BLaER1 (cell line): ENCODE results near the gene ODF4.
"Not testable (repeated sequence)": the region's sequence is repeated elsewhere in the genome, so short reads cannot be mapped to it uniquely, and the experiment has no call there.

ENCODE experiments used
- H3K27ac ChIP-seq: shearing (Covaris generic); formaldehyde crosslinking; 2 replicates; pipeline ENCODE4 v1.8.1; 2022
- H3K27me3 ChIP-seq: shearing (Covaris generic); formaldehyde crosslinking; 2 replicates; pipeline ENCODE4 v1.8.1; 2022
- H3K36me3 ChIP-seq: shearing (Covaris generic); formaldehyde crosslinking; 2 replicates; pipeline ENCODE4 v1.8.1; 2022
- H3K4me1 ChIP-seq: shearing (Covaris generic); formaldehyde crosslinking; 2 replicates; pipeline ENCODE4 v1.8.1; 2022
- H3K4me2 ChIP-seq: shearing (Covaris generic); formaldehyde crosslinking; 2 replicates; pipeline ENCODE4 v1.8.1; 2022
- H3K4me3 ChIP-seq: shearing (Covaris generic); formaldehyde crosslinking; 2 replicates; pipeline ENCODE4 v1.8.1; 2022
- H3K9ac ChIP-seq: shearing (Covaris generic); formaldehyde crosslinking; 2 replicates; pipeline ENCODE4 v1.8.1; 2022
- H3K9me3 ChIP-seq: shearing (Covaris generic); formaldehyde crosslinking; 2 replicates; pipeline ENCODE4 v1.8.1; 2022
- H4K20me1 ChIP-seq: shearing (Covaris generic); formaldehyde crosslinking; 2 replicates; pipeline ENCODE4 v1.8.1; 2022
- Cebpa-rat ChIP-seq: shearing (Covaris generic); IDR thresholded peaks from 2 replicates; pipeline ENCODE4 v1.8.1; 2022

Gene ODF4

GRCh38 chr17:8345052-8345690 lies 5.5 kb downstream of the ODF4 start:
- no peaks in the 10 kb centered on the region for H3K36me3 ChIP-seq
- peaks cover 27% of the 10 kb centered on the region for H3K27me3 ChIP-seq
- no peak overlapping the region for H3K4me3 ChIP-seq
- no peak overlapping the region for H3K27ac ChIP-seq
- H3K9me3 ChIP-seq, result no peaks in the 10 kb centered on the region
- no peak for TF ChIP-seq Cebpa-rat
- no peaks in the 10 kb centered on the region for H3K4me1 ChIP-seq
- no peak overlapping the region for H3K9ac ChIP-seq
- no peak overlapping the region for H3K4me2 ChIP-seq
- no peaks in the 10 kb centered on the region for H4K20me1 ChIP-seq

- Histone ChIP-seq H3K4me2 (no peak overlapping the region), H3K36me3 (no peaks in the 10 kb centered on the region), H4K20me1 (no peaks in the 10 kb centered on the region), H3K9me3 (no peaks in the 10 kb centered on the region), H3K4me3 (no peak overlapping the region), H3K9ac (no peak overlapping the region), H3K4me1 (no peaks in the 10 kb centered on the region), H3K27ac (no peak overlapping the region), H3K27me3 (peaks cover 27% of the 10 kb centered on the region)
- TF ChIP-seq Cebpa-rat, result no peak
Observed at GRCh38 chr17:8345951-8346665, 6.5 kb downstream of the ODF4 start.

GRCh38 chr17:8347001-8347400 lies 7.4 kb downstream of the ODF4 start:
- H3K4me3 ChIP-seq, H3K9ac ChIP-seq, H3K9me3 ChIP-seq, H3K36me3 ChIP-seq, H3K4me2 ChIP-seq, H4K20me1 ChIP-seq, H3K27ac ChIP-seq, H3K4me1 ChIP-seq: not testable (repeated sequence)
- H3K27me3 ChIP-seq, result peaks cover 27% of the 10 kb centered on the region

GRCh38 chr17:8350339-8350738 lies 10.7 kb downstream of the ODF4 start:
- Histone ChIP-seq H3K4me1 (no peaks in the 10 kb centered on the region), H3K4me3 (no peak overlapping the region), H3K36me3 (no peaks in the 10 kb centered on the region), H3K4me2 (no peak overlapping the region), H3K9ac (no peak overlapping the region), H3K9me3 (no peaks in the 10 kb centered on the region), H3K27ac (no peak overlapping the region), H3K27me3 (peaks cover 27% of the 10 kb centered on the region), H4K20me1 (no peaks in the 10 kb centered on the region)
- TF ChIP-seq Cebpa-rat, result no peak

GRCh38 chr17:8353736-8354135 lies 14.1 kb downstream of the ODF4 start:
- no peak overlapping the region for H3K4me3 ChIP-seq
- 0 out of 2 replicates have a peak, but pooled peaks cover 5% of the 10 kb centered on the region for H3K9me3 ChIP-seq
- no peak overlapping the region for H3K4me2 ChIP-seq
- no peak for TF ChIP-seq Cebpa-rat
- H3K27me3 ChIP-seq, result no peaks in the 10 kb centered on the region
- H3K27ac ChIP-seq, result no peak overlapping the region
- no peaks in the 10 kb centered on the region for H3K4me1 ChIP-seq
- no peak overlapping the region for H3K9ac ChIP-seq
- H3K36me3 ChIP-seq, result no peaks in the 10 kb centered on the region
- H4K20me1 ChIP-seq, result no peaks in the 10 kb centered on the region

- Histone ChIP-seq H3K27ac (no peak overlapping the region), H3K27me3 (no peaks in the 10 kb centered on the region), H3K4me1 (peaks cover under 1% of the 10 kb centered on the region), H3K9me3 (0 out of 2 replicates have a peak, but pooled peaks cover 5% of the 10 kb centered on the region), H3K4me3 (no peak overlapping the region), H3K9ac (no peak overlapping the region), H4K20me1 (no peaks in the 10 kb centered on the region), H3K4me2 (no peak overlapping the region), H3K36me3 (no peaks in the 10 kb centered on the region)
- no peak for TF ChIP-seq Cebpa-rat
Observed at GRCh38 chr17:8354236-8354635, 14.6 kb downstream of the ODF4 start.

GRCh38 chr17:8357910-8358309 lies 18.3 kb downstream of the ODF4 start:
- Histone ChIP-seq H3K4me3 (no peak overlapping the region), H3K9me3 (0 out of 2 replicates have a peak, but pooled peaks cover 5% of the 10 kb centered on the region)
- TF ChIP-seq Cebpa-rat, result no peak

GRCh38 chr17:8359769-8360168 lies 20.1 kb downstream of the ODF4 start:
- Histone ChIP-seq H3K9ac (no peak overlapping the region), H3K9me3 (0 out of 2 replicates have a peak, but pooled peaks cover 5% of the 10 kb centered on the region), H3K4me2 (peak overlapping the region; percentile 66), H3K4me3 (no peak overlapping the region), H3K36me3 (peaks cover 9% of the 10 kb centered on the region; the same call in 1 of the 2 replicates), H3K4me1 (peaks cover 20% of the 10 kb centered on the region), H4K20me1 (no peaks in the 10 kb centered on the region), H3K27me3 (no peaks in the 10 kb centered on the region), H3K27ac (0 out of 2 replicates have a peak overlapping the region, but pooled peaks have one; percentile 1)
- no peak for TF ChIP-seq Cebpa-rat

More at GRCh38 chr17:8357910-8358309, 18.3 kb downstream of the ODF4 start:
- peaks cover 20% of the 10 kb centered on the region for H3K4me1 ChIP-seq
- H3K36me3 ChIP-seq, result no peaks in the 10 kb centered on the region
- H4K20me1 ChIP-seq, result no peaks in the 10 kb centered on the region
- no peak overlapping the region for H3K9ac ChIP-seq
- no peak overlapping the region for H3K4me2 ChIP-seq
- H3K27me3 ChIP-seq, result no peaks in the 10 kb centered on the region
- H3K27ac ChIP-seq, result no peak overlapping the region

- Histone ChIP-seq H3K27me3 (no peaks in the 10 kb centered on the region), H3K4me3 (no peak overlapping the region), H3K9me3 (0 out of 2 replicates have a peak, but pooled peaks cover 5% of the 10 kb centered on the region), H3K27ac (no peak overlapping the region), H4K20me1 (no peaks in the 10 kb centered on the region), H3K9ac (no peak overlapping the region), H3K4me2 (peak overlapping the region; percentile 66), H3K36me3 (peaks cover 14% of the 10 kb centered on the region; the same call in 1 of the 2 replicates), H3K4me1 (peaks cover 20% of the 10 kb centered on the region)
- TF ChIP-seq Cebpa-rat, result no peak
Observed at GRCh38 chr17:8360260-8360659, 20.6 kb downstream of the ODF4 start.

- TF ChIP-seq Cebpa-rat, result no peak
- Histone ChIP-seq H3K4me3 (no peak overlapping the region), H3K27ac (no peak overlapping the region), H3K36me3 (peaks cover 18% of the 10 kb centered on the region; the same call in 1 of the 2 replicates), H3K4me1 (peaks cover 20% of the 10 kb centered on the region), H3K9me3 (0 out of 2 replicates have a peak, but pooled peaks cover 5% of the 10 kb centered on the region), H3K9ac (no peak overlapping the region), H3K27me3 (no peaks in the 10 kb centered on the region), H3K4me2 (no peak overlapping the region; the same call in 1 of the 2 replicates), H4K20me1 (no peaks in the 10 kb centered on the region)
Observed at GRCh38 chr17:8360751-8361150, 21.1 kb downstream of the ODF4 start.
